ENCODE data around the gene CHST15.

The CHST15 gene

DNA sequence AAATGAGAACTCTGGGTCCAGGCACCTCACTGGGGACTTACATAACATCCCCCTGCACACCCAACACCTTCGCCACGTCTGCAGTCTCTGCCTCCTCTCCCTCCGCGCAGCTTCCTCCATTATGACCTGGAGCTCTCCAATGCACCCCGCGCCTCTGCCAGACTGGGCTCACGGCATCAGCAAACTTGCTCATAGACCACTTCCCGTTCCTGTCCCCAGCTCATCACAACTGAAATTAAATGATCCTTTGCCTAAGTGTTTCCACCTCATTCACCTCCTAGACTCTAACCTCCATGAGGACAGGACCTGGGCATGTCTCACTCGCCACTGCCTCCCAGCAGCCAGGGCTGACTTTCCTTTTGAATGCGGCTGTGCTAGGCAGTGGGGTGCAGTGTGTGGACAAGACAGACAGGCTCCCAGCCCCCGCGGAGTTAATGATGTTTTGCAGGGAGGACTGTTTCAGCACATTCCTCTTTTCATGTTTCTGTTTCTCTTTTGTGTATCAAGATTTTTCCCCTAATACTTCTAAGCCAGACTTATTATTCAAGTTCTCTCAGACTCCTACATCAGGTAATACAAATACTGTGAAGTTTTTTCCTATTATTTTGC, 18.8 kb downstream of the CHST15 start:
- Histone ChIP-seq H3K27me3 (no peaks in the 10 kb centered on the region), H3K27ac (no peak overlapping the region), H3K4me3 (no peak overlapping the region), H3K36me3 (no peaks in the 10 kb centered on the region), H3K4me1 (peaks cover 0 to 36% (median 16%) of the 10 kb centered on the region in 4 donors), H3K9me3 (no peaks in the 10 kb centered on the region)
- intact Hi-C loops (cut with DNase I; ENCODE audit: low total_unique reads), result no loop called here
- DNase-seq, result no peak
- TF ChIP-seq CTCF (IDR thresholded peaks at IDR 0.05), result no peak

GRCh38 chr10:124073978-124074377, 19.4 kb downstream of the CHST15 start:
- no peak for DNase-seq
- peaks cover 0 to 32% (median 11%) of the 10 kb centered on the region in 4 donors for H3K4me1 ChIP-seq
- H3K36me3 ChIP-seq, result no peaks in the 10 kb centered on the region
- H3K9me3 ChIP-seq, result no peaks in the 10 kb centered on the region
- no peak for TF ChIP-seq CTCF (IDR thresholded peaks at IDR 0.05)
- no peak overlapping the region for H3K27ac ChIP-seq
- H3K4me3 ChIP-seq, result no peak overlapping the region
- H3K27me3 ChIP-seq, result no peaks in the 10 kb centered on the region
- intact Hi-C loops (cut with DNase I; ENCODE audit: low total_unique reads), result no loop called here

GRCh38 chr10:124072541-124072940, 20.9 kb downstream of the CHST15 start:
- Histone ChIP-seq H3K27me3 (no peaks in the 10 kb centered on the region), H3K4me3 (no peak overlapping the region), H3K9me3 (no peaks in the 10 kb centered on the region), H3K4me1 (peaks cover 0 to 35% (median 10%) of the 10 kb centered on the region in 4 donors), H3K36me3 (no peaks in the 10 kb centered on the region), H3K27ac (no peak overlapping the region)
- intact Hi-C loops (cut with DNase I; ENCODE audit: low total_unique reads), result no loop called here
- TF ChIP-seq CTCF (IDR thresholded peaks at IDR 0.05), result no peak
- DNase-seq, result no peak

DNA sequence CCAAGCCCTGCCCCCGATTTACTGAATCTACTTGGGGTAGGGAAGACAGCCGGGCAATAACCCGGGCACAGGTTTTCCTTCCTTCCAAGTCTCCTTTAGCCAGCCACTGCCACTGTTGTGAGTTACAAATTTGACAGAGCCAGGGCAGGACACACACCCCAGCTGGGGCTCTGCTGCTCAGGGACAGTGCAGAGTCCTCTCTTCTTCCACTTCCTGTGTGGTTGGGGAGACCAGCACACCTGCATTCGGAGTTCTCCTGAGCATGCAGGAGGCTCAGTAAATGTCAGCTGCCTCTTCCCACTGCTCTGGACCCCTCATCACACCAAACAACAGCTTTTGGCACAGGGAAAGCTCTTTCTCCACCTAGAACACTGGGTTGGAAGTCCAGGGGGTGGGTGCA, 21.3 kb downstream of the CHST15 start:
- intact Hi-C loops (cut with DNase I; ENCODE audit: low total_unique reads), result no loop called here
- Histone ChIP-seq H3K27me3 (no peaks in the 10 kb centered on the region), H3K9me3 (no peaks in the 10 kb centered on the region), H3K4me1 (peaks cover 0 to 39% (median 11%) of the 10 kb centered on the region in 4 donors), H3K27ac (no peak overlapping the region), H3K4me3 (no peak overlapping the region), H3K36me3 (no peaks in the 10 kb centered on the region)
- no peak for DNase-seq
- no peak for TF ChIP-seq CTCF (IDR thresholded peaks at IDR 0.05)

GRCh38 chr10:124071141-124071540, 22.3 kb downstream of the CHST15 start:
- Histone ChIP-seq H3K27me3 (no peaks in the 10 kb centered on the region), H3K36me3 (no peaks in the 10 kb centered on the region), H3K4me3 (no peak overlapping the region), H3K4me1 (peaks cover 0 to 45% (median 18%) of the 10 kb centered on the region in 4 donors), H3K9me3 (no peaks in the 10 kb centered on the region), H3K27ac (no peak overlapping the region)
- TF ChIP-seq CTCF (IDR thresholded peaks at IDR 0.05), result no peak
- no peak for DNase-seq
- intact Hi-C loops (cut with DNase I; ENCODE audit: low total_unique reads), result no loop called here

DNA sequence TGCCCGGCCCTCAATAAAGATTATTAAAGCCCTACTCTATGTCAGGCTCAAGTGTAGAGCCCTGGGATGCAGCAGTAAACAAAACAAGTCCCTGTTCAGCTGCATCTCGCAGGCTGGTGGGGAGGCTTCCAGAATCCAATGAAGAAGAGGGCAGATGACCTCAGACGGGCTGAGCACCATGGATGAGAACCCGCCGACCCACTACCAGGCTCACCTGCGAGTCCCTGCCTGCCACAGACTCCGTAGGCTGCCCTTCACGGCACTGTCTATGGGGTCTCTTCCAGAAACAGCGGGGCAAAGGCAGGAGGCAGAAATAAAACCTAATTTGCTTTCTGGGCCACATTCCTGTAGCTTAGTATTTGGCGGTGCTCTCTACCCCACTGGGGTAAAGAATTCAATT, 22.7 kb downstream of the CHST15 start:
- Histone ChIP-seq H3K27me3 (no peaks in the 10 kb centered on the region), H3K4me1 (peaks cover 0 to 45% (median 19%) of the 10 kb centered on the region in 4 donors), H3K36me3 (no peaks in the 10 kb centered on the region), H3K27ac (no peak overlapping the region), H3K9me3 (no peaks in the 10 kb centered on the region), H3K4me3 (no peak overlapping the region)
- intact Hi-C loops (cut with DNase I; ENCODE audit: low total_unique reads), result no loop called here
- no peak for TF ChIP-seq CTCF (IDR thresholded peaks at IDR 0.05)
- DNase-seq, result no peak
